ENCODE measurements around the gene SERTM2.

The SERTM2 gene

GRCh38 chrX:111561851-111562250, 50.4 kb downstream of the SERTM2 start:
- no peak for DNase-seq

DNA sequence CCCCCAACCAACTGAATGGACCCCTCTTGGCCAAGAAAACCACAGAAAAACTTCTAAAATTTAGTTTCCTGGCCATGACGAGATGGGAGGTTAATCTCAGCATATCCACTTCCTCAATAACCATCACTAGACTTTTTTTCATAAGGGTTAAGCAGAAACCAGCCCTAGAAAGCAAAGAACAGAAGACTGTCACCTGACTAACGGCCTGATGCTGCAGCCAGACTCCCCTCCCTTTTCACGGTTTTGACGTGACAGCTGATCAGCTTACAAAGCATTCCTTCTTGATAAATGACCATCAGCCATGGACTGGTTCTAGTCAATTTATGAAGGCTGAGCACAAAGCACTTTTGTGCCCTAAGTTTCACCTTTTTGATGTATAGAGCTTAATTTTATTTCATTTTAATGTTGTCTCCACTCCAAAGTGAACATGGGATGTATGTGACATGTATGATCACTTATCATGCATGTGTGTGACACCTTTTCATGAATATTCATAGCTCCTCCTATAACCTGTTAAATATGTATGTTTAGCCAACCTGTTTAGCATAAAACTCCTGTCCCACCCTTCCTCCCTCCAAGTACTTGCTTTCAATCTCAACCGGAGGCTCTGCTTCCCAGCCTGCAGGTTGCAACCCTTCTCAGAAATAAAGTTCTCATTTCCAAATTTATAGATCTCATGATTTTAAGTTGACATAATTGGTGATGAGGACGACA, 56.3 kb downstream of the SERTM2 start:
- DNase-seq, result peak; percentile 0

GRCh38 chrX:111568354-111568753, 56.9 kb downstream of the SERTM2 start:
- DNase-seq, result peak; percentile 0

GRCh38 chrX:111568817-111569216, 57.4 kb downstream of the SERTM2 start:
- DNase-seq, result no peak
